CD4-positive, alpha-beta T cell treated with Interleukin-1 beta for 1 hour (primary cell): ENCODE measurements around the gene CTNNBL1.

Experiments
- DNase-seq, 2 donors: peaks; one replicate each; pipeline ENCODE4 v3.0.0-alpha.2; 2020 to 2022

Gene CTNNBL1

DNA sequence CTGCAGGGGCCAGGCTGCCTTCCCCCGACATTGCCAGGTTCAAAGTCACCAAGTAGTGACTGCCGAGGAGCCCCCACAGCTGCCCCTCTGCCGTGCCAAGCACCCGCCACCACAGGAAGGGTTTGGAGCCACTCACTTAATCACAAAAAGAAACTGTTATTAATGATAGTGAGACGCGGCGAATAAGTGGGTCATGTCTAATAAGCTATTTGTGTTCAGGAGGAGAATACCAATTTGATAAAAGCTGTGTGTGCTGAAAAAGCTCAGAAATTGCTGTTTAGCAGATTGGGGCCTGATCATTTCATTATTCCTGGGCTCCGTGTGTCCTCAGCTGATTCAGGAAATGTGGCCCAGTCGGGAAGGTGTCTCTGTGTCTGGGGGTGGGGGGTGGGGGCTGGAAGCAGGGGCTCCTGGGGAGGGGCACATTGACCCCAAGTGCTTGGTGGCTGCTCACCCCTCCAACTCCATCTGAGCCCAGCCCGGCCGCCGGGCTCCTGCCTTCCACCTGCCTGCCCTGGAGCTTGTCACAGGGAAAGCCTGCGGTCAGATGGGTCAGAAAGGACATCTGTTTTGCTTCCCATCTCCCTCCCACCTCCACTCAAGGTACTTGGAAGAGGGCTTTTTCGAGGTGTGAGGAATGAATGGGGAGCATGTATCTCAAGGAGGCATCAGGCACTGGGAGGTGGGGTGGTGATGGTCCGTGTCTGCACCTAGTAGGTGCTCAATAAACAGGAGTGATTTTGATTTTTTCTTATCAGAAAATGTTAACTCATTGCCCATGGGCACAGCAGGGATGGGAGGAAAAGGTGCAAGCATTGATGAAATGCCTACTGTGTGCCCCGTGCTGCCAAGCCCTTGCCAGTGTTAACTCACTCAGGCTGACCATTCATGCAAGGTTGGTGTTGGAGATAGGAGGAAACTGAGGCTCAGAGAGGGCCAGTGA lies 212.1 kb downstream of the CTNNBL1 start:
- DNase-seq: no peak

DNA sequence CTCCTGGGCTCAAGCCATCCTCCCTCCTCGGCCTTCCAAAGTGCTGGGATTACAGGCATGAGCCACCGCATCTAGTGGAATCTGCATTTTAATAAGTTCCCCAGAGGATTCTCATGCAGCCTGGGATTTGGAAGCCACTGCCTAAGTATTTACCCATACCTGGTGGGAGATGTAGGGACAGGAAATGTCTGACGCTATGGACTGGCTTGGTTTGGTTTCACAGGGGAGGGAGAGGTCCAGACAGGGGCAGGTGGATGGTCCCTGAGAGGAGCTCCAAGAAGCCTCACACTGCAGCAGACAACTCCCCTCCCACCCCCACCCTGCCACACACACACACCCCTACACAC lies 213.5 kb downstream of the CTNNBL1 start:
- DNase-seq: no peak

DNA sequence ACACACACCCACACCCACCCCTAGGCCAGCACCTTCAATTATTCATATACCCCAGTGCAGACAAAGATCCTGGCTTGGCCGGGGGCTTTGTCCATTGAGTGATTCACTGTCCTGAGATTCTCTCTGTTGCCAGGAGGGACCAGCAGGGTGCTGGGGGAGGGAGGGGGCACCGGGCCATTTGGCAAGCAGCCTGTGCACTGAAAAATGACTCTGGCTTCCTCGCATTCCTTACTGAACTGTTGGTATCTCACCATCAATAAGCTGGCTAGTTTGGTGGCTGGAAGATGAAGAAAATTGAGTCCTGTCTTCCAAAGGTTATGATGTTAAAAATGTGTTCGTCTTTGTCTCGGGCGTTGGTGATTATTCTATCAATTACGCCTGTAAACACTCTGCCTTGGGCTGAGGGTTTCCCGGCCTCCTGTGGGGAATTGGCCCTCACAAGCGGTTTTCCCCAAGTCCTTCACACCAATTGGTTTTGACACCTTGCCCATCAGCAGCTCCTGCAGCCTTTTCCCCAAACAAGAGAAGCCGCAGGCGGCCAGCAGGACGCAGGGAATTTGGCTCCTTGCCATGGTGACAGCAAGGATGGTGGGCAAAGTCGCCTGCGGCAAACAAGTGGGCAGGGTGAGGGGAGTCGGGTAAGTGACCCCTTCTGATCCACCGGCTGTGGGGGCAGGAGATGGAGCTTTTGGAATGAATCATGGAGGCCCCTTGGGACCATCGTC lies 214.0 kb downstream of the CTNNBL1 start:
- no peak for DNase-seq

DNA sequence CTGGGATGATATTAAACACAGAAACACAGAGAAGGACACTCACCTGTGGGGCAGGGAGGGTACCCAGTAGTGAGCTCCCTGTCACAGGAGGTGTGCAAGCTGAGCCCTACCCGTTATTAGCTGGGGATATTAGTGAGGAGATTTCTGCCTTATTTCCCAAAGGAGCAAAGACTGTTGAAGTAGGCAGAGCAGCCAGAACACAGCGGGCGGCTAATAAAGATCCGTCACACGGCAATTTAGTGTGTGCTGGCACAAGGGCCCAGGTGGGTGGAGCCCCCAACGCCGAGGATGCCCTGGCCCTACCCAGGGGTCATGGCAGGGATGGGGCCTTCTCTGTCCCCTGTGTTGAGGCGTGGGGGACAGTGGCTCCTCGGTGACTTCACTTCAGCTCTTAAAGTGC lies 217.4 kb downstream of the CTNNBL1 start:
- DNase-seq: no peak

DNA sequence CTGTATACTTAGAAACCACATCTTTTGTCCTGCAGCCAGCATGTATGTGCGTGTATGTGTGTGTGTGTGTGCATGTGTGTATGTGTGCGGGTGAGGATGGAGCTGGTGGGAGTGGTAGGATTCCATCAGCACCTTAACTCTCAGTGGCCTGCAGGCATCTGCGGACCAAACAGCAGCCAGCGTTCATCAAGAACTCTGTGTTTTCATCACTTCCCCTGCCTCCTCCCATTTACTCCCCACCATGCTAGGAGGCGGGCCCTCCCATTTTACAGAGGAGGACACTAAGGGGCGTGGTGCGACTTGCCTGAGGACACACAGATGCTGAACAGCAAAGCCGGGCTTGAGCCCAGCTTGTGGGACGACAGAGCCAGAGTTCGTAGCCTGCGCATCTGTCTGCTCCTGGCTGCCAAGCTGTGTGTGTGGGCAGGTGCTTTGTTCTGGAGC lies 218.0 kb downstream of the CTNNBL1 start:
- DNase-seq: no peak

DNA sequence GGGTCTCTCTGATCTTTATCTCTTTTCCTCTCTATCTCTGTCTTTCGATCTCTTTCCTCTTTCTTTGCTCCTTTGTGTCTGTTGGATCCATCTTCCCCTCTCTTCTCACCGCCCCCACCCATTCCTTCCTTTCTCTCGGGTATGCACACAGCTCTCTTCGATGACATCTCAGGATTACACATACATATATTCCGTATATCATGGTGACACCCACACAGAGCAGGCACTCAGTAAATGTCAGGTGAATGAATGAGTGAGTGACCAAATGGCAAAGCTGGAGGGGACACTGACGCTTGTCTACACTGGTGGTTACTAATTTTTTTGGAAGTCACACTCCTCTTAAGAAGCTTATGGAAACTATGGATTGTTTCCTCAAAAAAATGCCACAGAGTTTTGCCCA lies 219.0 kb downstream of the CTNNBL1 start:
- DNase-seq: no peak

DNA sequence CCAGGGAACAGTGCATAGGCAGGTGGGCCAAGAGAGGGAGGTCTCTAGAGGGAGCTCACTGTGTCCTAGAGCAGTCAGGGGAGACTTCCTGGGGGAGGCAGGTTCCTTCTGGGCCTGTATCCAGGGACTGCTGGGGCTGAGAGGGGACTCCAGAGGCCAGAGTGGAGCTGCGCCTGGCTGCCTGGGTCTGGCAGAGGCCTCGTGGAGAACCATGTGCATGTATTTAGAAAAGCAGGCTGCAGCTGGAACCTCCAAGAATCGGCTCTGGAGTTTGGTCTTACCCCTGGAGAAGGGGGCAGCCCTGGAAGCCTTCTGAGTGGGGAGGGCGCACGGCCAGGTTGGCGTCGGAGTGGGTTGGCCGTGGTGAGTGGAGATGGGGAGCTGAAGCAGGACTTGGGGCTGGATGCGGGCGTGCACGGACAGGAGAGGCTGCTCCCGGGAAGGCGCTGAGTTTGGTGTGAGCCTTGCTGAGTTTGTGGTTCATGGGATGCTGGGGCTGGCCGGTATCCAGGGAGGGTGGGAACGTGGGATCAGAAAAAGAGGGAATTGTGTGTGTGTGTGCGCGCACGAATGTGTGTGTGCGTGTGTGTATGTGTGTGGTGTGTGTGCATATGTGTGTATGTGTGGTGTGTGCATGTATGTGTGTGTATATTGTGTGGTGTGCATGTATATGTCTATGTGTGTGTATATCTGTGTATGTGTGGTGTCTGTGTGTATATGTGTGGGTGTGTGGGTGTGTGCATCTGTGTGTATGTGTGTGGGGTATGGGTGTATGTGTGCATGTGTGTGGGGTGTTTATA lies 219.9 kb downstream of the CTNNBL1 start:
- no peak for DNase-seq

DNA sequence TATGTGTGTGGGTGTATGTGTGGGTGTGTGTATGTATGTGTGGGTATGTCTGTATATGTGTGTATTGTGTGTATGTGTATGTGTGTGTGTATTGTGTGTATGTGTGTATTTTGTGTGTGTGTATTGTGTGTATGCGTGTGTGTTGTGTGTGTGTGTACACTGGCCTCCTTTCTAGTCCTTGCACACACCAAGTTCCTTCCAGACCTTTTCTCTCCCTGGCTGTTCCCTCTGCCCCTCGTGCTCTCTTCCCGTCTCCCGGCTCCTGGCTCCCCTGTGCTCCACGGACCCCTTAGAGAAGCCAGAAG lies 220.5 kb downstream of the CTNNBL1 start:
- DNase-seq: no peak

DNA sequence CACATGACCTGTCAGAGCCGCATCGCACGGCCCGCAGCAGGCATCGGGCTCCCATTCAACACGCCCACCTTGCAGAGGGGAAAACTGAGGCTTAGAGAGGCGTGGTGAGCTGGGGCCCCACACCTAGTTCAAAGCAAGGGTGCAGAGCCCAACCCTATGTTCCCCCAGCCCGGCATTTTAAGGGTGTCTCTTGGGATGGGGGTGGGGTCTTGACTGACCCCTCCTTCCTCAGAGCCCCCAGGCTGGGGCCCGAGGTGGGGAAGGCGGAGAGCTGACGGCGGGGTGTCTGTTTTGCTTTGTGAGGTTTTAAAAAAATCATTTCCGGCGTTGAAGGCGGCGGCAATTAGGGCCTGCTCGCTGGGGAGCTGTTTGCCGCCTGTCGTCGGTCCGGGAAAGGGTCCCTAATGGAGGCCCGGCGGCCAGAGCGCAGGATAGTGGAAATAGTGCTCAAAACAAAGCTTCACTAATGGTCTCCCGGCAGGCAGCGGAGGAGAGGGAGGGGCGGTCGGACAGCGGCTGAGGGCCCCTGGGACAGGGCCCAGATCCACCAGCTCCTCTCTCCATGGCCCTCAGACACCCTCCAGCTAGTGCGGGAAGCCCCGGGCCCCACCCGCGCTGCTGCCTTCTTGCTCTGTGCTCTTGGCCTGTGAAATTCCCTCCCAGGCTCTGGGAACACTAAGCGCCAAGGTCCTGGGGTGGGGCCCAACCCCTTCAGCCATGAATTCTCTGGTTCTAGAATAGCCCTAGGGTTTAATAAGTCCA lies 221.0 kb downstream of the CTNNBL1 start:
- DNase-seq: peak; percentile 9 to 11

DNA sequence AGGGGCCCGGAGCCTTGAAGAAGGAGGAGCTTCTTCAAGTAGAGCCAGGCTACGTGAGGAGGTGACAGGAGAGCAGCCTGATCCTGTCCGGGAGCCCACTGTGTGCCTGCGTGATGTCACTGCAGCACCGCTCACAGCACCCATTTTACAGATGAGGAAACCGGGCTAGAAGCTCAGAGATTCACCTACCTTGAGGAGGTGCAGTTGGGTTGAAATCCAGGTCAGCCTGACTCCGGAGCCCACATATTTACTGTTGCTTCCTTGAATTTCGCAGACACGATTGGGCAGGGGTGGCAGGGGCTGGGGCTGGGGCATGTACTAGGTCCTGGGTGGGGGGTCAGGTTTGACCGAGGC lies 221.6 kb downstream of the CTNNBL1 start:
- DNase-seq: no peak

DNA sequence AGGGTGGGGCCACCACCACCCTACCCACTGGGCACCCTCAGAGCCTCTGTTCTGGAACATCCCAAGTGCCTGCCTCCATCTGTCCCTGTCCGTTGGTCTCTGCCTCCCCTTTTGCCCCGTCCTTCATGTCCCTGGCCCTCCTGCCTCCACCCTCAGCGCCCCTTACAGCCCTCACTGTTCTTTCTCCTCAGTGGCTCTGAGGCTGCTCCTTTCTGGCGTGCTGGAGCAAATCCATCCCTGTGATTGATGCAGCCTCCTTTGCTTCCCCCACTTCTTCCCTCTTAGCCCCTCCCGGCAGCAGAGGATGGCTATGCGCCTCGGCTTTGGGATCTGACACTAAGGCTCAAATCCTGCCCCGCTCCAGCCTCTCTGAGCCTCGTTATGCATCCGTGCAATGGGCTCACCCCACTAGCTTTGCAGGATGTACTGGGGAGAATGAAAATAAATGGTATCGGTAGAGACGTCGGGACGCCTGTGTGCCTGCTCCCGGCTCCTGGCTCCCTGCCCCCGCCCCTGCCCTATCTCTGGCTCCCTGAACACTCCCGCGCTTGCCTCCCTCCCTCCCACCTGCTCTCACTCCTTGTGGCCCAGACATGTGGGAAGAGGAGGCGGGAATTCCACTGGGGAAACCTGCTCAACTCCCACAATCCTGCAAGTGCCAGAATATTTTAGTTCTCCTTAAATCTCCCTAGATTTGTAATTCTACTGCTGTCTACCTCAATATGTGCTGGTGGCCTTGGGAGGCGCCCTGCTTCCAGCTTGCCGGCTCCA lies 222.2 kb downstream of the CTNNBL1 start:
- DNase-seq: no peak

DNA sequence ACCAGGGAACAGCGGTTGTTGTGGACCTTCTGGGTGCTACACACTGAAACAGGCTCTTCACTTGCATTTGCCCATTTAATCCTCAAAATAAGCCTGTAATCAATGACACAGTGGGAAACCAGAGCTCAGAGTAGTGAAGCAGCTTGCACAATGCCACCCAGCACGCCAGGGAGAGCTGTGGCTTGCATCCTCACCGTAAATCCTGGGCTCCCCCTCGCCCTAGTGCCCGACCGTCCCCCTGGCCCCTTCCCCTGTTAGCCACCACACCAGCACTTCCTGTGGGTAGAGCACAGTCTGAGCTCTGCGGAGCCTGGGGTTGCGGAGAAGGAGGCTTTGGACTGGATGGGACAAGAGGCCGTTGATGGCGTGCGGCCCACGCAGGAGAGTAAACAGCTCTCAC lies 223.6 kb downstream of the CTNNBL1 start:
- no peak for DNase-seq

DNA sequence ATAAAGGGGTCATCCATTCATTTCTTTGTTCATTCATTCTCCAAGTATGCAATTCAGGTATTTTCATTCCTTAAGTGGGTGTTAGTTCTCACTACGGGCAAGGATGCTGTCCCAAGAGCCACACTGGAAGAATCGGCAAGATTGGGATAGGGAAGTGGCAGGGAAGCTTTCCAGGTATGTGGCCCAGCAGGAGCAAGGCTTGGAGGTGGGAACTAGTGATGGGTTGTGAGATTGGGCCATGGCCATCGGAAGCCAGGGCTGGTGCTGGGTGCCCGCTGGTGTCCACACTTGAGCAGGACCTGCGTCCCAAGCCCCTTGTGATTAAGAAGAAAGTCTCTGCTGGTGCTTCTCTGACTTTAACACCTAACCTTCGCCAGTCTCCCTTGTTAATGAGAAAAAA lies 224.2 kb downstream of the CTNNBL1 start:
- no peak for DNase-seq

DNA sequence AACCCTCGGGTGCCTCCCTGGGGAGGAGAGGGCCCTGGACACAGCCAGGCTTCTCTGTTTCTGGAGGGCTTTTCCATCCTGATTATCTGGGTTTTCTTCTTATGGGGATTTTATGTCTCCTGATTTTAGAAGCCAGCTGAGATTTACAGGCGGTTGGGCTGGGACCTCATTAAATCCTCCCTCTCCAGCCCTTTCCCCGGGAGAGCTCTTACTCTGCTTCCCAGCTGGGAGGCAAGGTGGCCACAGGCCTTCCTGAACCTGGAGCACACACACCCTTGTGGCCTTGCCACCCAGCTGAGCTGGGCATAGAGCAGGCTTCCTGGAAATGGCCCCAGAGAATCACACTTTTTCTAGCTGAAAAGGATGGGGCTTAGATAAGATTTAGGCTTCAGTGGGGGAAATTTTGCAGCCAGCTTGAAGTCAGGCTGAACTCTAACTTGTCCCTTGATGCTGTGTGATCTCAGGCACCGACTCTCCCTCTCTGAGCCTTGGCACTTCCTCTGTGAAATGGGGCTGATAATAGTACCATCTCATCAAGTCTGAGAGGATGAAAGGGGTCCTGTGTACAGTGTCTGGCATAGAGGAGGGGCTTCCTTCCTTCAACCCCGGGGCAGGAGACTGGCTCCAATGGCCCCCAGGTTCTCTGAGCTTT lies 225.7 kb downstream of the CTNNBL1 start:
- DNase-seq: no peak

DNA sequence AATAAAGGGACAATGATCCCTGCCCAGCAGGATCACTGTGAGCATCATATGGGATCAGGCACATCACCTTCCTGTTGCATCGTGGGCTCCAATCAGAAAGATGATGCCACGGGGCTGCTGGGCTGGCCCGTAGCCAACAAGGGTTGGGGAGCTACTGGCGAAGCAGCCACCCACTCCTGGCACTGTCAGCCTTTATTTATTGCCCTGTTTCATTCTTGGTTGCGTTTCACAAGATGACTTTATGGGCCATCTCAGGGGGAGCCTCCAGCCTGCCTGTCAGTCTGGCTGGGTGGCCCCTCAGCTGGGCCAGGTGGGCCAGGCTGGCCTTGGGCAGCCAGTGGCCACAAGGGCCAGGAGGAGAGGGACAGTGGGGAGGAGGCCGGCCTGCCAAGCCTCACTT lies 226.4 kb downstream of the CTNNBL1 start:
- no peak for DNase-seq

DNA sequence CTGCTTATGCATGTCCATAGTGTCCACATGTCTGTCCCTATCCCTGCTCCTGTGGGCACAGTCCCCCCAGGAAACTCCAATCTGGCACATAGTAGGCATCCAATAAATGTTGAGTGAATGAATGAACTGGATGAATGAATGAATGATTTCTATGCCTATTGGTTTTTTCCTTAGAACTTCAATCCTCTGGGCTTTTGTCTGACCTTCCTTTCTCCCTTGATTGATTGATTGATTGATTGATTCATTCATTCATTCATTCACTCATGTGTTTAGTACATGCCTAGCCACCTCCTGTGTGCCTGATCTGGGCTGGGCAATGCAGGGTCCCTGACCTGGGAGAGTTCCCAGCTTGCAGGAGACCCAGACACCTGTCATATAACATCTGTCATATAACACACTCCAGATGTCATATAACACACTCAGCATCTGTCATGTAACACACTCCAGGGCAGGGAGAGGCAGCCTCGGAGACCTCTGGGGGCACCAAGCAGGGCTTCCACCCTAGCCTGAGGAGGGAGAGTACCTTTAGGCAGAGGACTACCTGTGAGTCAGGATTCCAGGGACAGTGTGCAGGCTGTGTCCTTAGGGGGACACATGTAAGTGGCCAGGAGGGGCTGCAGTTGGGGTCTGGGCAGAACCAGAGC lies 227.0 kb downstream of the CTNNBL1 start:
- no peak for DNase-seq

DNA sequence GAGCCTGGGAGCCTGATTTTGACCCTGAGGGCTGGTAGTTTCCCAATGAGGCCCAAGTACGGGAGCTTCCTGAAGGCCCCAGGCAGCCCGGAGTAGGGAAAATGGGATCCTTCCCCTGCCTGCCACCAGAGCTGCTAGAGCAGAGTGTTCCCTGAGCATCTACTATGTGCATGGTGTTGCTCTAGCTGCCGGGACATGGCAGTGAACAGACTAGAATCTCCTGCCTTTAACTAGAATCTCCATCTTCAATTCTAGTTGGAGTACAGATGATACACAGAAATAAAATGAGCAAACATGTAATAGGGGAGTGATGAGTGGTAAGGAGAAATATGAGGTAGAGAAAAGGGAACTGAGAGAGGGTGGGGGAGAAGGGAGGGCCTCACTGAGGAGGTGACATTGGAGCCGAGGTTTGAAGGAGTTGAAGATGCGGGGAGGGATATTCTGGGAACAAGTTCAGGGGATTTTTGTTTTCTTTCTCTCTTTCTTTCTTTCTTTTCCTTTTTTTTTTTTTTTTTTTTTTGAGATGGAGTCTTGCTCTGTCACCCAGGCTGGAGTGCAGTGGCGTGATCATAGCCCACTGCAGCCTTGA lies 227.6 kb downstream of the CTNNBL1 start:
- no peak for DNase-seq
